ENCODE data around the gene MANBA.

Gene MANBA

DNA sequence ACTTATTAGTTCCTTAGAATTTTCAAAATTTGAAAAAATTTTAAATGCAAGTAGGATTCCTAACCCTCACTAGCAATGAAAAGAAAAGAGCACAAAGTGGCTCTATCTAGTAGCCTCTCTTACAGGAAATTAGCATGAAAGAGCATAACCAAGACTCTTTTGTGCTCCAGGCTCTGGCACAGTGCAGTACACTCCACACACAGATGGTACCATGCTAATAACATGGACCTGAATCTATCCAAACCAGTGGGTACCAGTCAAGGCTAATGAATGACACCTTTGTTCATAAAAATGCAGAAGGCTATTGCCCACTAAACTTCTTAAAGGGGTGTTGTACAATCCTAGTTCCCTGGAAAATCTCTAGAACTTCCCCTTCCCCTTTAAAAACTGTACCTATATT is 119.0 kb downstream of the MANBA start:
- no peak for DNase-seq (ENCODE audit: insufficient read length, low spot score)
- TF ChIP-seq CTCF (IDR thresholded peaks at IDR 0.05; ENCODE audit: insufficient read depth, missing control alignments), result no peak
- no peak for FAIRE-seq

DNA sequence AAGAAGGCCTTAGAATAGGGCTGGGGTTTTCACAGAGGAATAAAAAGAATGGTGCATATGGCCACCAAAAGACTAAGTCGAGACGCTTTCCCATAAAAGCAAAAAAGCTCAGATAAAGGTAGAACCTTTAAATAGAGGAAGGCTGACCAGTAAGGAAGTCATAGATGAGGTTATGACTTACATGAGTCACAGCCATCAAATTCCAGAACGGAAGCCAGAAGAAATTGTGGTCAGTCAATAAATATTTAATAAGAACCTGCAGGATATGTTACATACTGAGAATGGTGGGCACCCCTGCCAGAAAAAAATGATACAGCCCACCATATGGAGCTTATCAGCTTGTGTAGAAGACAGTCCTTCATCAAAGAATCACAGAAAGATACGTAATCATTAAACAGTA is 120.1 kb downstream of the MANBA start:
- no peak for TF ChIP-seq CTCF (IDR thresholded peaks at IDR 0.05; ENCODE audit: insufficient read depth, missing control alignments)
- FAIRE-seq (no peak), DNase-seq (ENCODE audit: insufficient read length, low spot score) (no peak)

GRCh38 chr4:102639598-102639997 is 121.2 kb downstream of the MANBA start:
- TF ChIP-seq CTCF (IDR thresholded peaks at IDR 0.05; ENCODE audit: insufficient read depth, missing control alignments), result no peak
- FAIRE-seq (no peak), DNase-seq (ENCODE audit: insufficient read length, low spot score) (no peak)

DNA sequence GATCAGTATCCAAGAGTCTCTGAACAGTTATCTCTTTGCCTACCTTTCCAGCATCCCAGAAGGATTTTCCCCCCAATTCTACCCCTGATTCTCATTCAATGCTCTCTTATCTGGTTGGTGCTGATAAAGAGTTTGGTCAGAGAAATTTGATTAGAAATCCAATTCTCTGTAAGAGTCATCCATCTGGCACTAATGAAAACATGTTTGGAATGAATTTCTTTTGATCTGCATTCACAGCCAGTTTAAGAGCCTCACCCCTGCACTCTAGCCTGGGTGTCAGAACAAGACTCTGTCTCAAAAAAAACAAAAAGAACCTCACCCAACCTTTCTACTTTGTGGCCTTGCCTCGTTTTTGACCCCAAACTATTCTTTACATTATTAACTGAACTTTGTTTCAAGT is 122.1 kb downstream of the MANBA start:
- DNase-seq (ENCODE audit: insufficient read length, low spot score) (no peak), FAIRE-seq (no peak)
- TF ChIP-seq CTCF (IDR thresholded peaks at IDR 0.05; ENCODE audit: insufficient read depth, missing control alignments), result no peak

GRCh38 chr4:102637391-102637790 is 123.4 kb downstream of the MANBA start:
- TF ChIP-seq CTCF (IDR thresholded peaks at IDR 0.05; ENCODE audit: insufficient read depth, missing control alignments), result no peak
- FAIRE-seq, result no peak
- no peak for DNase-seq (ENCODE audit: insufficient read length, low spot score)

DNA sequence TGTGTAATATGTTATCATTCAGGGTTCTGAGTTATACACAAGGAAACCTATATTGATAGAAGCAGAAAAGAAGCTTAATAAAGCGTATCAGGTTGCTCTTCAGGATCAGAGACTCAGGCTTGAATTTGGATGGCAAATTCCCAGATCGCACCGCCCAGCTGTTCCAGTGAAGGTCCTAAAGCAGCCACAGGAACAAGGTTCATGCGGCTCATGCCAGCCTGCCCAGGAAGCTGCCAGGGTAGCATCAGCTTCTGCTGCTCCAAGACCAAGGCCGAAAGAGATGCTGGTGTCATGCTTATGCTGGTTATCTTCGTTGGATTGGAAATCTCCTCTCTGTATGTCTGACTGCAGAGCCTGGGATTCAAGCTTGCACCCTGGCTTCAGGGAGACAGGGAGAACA is 127.7 kb downstream of the MANBA start:
- no peak for TF ChIP-seq CTCF (IDR thresholded peaks at IDR 0.05; ENCODE audit: insufficient read depth, missing control alignments)
- DNase-seq (ENCODE audit: insufficient read length, low spot score), result no peak
- FAIRE-seq, result no peak

DNA sequence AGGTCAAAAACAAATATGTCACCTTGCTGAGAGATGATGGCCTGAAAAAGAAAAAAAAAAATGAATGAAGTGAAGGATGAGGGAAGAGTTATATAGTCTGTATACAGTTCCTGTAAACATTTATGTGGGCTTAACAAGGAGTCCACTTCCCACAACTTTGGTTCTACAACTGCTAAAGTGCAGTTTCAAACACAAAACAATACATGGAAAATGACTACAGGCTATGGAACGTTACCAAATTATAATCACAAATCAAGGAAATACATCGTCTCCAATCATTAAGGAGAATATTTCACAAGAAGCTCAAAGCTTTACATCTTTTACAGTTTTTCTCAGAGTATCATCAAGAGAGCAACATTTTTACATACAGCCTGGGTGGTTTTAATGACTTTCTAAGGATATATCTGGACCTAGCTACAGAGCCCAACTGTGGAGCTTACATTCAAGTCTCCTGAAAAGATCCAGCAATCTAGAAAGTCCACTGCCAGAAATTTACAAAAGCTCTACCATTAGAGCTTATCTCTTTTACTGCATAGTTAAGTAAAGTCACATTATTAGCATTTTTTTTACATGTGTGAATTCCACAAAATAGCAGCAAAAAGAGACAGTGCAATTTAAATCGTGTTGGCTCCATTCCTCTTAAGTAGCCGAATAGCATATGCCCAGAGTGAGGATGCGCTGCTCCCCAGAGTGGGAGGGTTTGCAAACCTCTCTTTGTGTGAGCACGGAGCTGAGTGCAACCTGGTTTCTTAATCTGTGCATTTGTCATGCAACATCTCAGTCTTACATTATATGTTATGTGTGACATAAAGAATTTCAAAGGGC is 128.3 kb downstream of the MANBA start:
- no peak for FAIRE-seq
- TF ChIP-seq CTCF (IDR thresholded peaks at IDR 0.05; ENCODE audit: insufficient read depth, missing control alignments), result no peak
- no peak for DNase-seq (ENCODE audit: insufficient read length, low spot score)

Measured in D721Med (cell line).